NCI-H1417 (cell line): ENCODE measurements around the gene MBD2.

Source experiments
- DNase-seq, 3 experiments: peaks; one replicate each; lab custom pipeline; 2025; lab: John Stamatoyannopoulos, UW

Gene MBD2

GRCh38 chr18:54102123-54102522 lies 122.3 kb downstream of the MBD2 start:
- no peak for DNase-seq
